HG03520 (cell line): ENCODE measurements around the gene INPP1.
"Not testable (repeated sequence)": the region's sequence is repeated elsewhere in the genome, so short reads cannot be mapped to it uniquely, and the experiment has no call there.

Source experiments
- ATAC-seq: cut with Tn5 transposase; IDR thresholded peaks from one replicate; pipeline ENCODE4 v1.9.1; 2021; ENCODE audit warnings: mild to moderate bottlenecking, moderate library complexity; ENCODE audit not compliant: unreplicated experiment

INPP1 gene

GRCh38 chr2:190343536-190344275 is at the start of gene INPP1:
INPP1 (plus strand) TSS chr2:190343589; CDS start chr2:190360103, 16,514 bp downstream.
- peak; percentile 49 for ATAC-seq

- not testable (repeated sequence) for ATAC-seq
Measured at GRCh38 chr2:190297880-190298279, 45.5 kb upstream of the INPP1 start.

DNA sequence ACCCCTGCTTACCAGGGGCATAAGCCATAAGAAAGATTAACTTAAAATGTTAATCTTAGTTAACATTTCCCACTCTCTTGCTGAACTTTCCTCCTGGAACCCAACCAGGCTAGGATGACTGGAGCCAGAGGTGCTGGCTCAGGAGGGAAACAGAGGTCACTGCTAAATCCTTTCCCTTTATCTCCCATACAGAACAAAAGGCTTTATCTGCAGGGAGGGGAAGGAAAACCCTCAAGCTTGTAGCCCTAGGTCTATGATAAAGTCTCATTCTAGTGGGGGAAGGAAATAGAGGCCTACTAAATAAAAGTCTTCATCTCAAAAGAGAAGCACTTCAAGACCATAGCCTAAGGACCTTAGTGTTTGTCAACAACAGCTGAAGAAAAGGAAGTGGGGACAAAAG is 42.4 kb upstream of the INPP1 start:
- no peak for ATAC-seq

- ATAC-seq, result no peak
Measured at GRCh38 chr2:190302052-190302451, 41.3 kb upstream of the INPP1 start.

GRCh38 chr2:190303647-190304046 is 39.7 kb upstream of the INPP1 start:
- no peak for ATAC-seq

- ATAC-seq, result no peak
Measured at GRCh38 chr2:190304404-190304803, 39.0 kb upstream of the INPP1 start.

GRCh38 chr2:190308031-190308430 is 35.4 kb upstream of the INPP1 start:
- no peak for ATAC-seq

DNA sequence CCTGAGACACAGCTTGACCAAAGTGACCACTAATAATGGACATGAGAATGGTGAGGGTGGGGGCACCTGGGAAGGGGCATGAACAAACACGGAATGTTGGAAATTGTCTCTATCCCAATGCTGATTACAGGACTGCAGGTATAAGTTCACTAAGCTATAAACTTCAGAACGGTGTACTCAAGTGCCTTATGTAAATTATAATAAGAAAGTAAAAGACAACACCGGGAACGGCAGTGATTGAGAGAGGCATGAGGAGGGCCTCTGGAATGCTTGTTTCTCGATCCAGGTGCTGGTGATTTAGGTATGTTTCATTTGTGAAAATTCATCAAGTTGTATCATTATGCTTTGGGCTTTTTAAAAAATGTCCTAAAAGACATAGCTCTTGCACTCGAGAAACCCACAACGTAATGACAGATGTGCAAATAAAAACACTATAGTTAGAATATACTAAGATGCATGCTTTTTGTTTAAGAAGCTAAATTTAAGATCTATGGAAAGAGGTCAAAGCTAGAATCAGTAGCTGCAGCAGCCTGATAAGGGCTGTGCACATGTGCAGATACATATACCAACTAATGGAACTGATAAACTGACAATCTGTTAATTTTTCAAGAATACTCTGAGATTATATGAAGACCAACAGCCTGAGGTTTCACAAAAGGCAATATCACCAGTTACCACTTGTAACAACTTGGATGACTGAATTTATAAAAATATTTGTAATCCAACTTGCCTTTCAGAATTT is 31.3 kb upstream of the INPP1 start:
- ATAC-seq, result no peak

DNA sequence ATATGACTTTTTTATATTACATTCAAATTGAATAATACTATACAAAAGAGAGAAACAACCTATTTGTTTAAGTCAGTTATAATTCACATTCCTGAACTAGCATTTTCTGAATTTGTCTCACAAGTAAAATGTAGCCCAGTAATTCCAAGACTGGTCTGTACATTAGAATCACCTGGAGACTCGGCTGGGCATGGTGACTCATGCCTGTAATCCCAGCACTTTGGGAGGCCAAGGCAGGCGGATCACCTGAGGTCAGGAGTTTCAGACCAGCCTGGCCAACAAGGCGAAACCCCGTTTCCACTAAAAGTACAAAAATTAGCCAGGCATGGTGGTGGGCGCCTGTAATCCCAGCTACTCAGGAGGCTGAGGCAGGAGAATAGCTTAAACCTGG is 30.8 kb upstream of the INPP1 start:
- ATAC-seq, result not testable (repeated sequence)

DNA sequence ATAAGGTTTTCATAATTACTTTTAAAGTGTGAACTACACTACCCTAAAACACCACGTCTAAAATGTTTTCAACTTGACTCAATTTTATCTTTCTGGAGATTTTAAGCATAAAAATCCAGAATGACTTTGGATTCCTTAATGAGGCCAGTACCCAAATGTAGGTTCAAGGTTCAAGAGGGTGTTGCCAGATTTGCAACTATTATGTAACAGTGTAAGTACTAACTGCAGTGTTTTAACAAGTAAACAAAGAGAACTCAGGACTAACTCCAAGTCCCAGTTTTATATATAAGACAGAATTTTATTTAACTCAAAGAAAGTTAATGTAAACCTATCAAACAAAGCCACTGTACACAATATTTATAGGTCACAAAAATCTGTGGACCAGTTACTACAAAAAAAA is 29.5 kb upstream of the INPP1 start:
- ATAC-seq, result no peak

DNA sequence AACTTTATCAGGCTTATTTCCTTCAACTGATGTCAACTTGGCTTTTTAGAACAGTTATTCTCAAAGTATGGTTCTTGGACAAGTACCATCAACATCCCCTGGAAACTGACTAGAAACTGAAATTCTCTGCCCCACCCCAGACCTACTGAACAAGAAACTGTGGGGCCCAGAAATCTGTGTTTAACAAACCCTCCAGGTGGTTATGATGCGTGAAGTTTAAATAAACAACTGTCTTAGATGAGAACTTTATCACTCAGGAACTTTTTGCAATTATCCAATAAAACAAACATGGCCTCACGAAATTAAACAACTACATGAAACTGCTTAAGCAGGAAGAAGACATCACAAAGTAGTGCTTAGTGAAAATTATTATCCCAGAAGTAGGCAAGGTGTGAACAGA is 28.1 kb upstream of the INPP1 start:
- ATAC-seq, result no peak

DNA sequence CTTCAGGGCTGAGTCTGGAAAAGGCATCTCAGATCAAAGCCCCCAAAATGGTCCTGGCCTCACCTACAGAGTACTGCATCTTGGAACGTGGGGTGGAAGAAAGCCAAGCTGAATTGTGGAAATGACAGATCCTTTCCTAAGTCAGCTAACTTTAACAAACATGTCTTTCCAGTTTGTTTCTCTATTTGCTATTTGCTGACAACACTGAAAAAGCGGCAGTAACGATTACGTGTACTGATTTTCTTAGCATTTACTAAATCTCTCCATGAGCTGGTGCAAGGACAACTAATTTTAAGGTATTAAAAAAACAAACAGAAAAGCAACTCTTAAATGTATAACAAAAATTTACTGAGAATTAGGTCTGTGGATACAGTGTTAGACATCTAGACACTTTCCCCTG is 24.9 kb upstream of the INPP1 start:
- no peak for ATAC-seq

GRCh38 chr2:190318931-190319554 is 24.3 kb upstream of the INPP1 start:
- peak; percentile 34 for ATAC-seq

DNA sequence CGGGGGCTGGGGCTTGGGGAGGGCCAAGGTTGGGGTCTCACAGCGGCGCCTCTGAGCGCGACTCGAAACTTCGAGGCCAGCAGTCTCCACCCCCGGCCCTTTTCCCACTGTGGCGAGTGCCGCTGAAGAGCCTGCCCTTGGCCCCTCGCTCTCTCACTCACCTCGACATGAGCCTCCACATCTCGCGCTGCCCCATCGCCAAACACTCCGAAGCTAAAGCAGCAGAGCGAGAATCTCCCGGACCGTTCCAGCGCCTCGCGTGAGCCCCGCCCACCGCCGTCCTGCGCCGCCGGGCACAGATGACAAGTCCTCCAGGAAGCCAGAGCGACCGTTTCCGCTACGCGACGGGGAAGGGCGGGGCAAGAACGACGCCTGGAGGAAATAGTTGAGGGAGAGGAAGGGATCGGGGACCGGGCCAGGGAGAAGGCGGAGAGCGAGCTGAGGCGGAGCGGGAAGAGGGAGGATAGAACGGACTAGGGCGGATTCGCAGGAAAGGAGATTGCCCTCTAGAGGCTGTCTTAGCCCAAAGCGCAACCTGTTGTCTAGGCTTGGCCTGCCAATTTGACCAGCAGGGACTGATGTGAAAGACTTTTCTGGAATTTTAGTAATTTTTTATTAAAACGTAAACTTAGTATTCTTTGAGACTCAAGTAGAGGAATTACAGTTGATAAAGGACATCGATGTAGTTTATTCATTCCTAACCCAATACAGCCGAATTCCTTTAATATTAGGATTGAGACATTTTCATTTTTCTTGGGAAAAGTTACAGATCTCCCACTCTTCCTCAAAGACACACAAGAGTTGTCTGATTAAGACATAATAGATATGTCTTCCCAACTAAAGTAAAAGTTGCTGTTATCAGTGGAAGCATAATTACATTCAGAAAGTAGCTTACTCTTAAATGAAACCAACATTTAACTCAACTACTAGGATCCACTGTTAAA is 23.6 kb upstream of the INPP1 start, which contains the start of gene HIBCH:
TSS of gene HIBCH (minus strand) at position 272 of the 944 bp plus-strand sequence. CDS start at position 196, 76 bp downstream.
- ATAC-seq, result peak; percentile 85

DNA sequence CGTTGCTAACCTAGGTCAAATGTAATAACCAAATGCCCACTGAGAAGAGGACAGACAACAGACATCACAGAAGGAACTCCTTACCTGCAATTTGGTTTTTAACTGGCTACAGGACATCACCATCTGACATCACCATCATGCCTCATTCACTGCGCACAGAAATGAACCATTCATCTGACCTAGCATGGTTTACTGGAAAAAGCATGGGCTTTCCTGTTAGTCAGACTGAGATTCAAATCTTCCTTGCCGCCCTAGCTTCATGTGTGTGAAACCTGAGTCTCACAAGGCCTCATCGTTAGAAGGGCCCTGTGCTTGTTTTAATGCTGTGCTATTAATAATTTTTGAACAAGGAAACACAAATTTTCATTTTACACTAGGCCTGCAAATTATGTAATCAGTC is 22.7 kb upstream of the INPP1 start:
- no peak for ATAC-seq

DNA sequence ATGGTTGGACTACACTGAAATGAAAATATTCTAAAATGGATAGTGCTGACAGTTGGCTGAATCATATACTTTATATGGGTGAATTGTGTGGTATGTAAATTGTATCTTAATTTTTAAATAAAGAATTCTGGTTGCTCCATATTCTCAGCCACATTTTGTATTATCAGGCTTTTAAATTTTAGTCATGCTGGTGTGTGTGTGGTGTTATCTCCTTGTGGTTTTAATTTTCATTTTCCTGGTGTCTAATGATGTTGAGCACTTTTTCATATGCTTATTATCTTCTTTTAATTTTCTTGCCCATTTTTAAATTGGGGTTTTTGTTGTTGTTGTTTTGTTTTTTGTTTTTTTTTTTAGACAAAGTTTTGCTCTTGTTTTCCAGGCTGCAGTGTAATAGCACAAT is 20.0 kb upstream of the INPP1 start:
- ATAC-seq, result no peak

DNA sequence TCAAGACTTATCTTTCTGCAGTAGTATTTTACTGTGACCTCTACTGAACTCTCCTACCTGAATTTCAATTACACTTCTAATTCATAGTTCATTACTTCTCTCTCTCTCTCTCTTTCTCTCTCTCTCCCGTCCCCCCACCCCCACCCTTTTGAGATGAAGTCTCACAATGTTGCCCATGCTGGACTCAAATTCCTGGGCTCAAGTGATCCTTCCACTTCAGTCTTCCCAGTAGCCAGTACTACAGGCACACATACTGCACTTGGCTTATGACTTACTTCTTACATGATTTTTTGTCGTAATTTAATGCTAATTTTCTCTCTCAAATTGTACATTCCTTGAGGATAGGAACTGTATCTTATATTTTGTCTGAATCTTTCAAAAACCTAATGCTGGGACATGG is 17.8 kb upstream of the INPP1 start:
- ATAC-seq, result no peak

- no peak for ATAC-seq
Measured at GRCh38 chr2:190327867-190328572, 15.4 kb upstream of the INPP1 start.

- no peak for ATAC-seq
Measured at GRCh38 chr2:190328573-190329147, 14.7 kb upstream of the INPP1 start.

DNA sequence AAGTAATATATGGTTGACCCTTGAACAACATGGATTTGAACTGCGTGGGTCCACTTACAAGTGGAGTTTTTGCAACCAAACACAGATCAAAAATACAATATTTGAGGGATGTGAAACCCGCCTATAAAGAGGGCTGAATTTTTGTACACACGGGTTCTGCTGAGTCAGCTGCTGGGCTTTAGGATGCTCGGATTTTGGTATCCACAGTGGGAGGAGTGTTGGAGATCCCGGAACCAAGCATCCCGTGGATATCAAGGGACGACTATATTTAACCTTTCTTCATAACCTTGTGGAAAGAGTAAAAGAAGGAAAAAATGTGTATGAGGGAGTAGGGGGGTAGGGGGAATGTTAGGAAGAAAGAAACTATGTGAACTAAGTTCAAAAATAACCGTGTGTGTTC is 10.0 kb upstream of the INPP1 start:
- no peak for ATAC-seq
